Kidney tubule cell (primary cell): Measurements from ENCODE around the gene KRT80.

Experiments
- DNase-seq: peaks from one replicate; pipeline ENCODE4 v3.0.0-alpha.2; 2018; ENCODE audit warnings: low spot score

The KRT80 gene

DNA sequence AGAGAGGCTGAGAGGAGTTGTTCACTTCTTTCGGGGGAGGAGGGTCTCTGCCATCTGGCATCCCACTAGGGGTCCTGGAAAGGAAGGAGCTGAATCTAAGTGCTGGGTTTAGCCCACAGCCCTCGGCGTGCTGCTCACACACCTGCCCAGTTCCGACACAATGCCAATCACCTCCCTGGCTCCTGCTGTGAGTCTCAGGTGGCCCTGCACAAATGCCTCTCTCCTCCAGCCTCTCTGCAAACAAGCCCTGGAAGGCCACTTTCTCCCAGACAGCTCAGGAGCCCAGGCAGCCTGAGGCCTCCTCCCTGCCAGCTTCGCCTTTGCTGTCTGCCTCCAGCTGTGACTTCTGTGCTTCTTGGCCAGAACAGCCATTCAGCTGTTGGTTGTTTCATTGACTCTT lies 61.1 kb downstream of the KRT80 start:
- DNase-seq = no peak

DNA sequence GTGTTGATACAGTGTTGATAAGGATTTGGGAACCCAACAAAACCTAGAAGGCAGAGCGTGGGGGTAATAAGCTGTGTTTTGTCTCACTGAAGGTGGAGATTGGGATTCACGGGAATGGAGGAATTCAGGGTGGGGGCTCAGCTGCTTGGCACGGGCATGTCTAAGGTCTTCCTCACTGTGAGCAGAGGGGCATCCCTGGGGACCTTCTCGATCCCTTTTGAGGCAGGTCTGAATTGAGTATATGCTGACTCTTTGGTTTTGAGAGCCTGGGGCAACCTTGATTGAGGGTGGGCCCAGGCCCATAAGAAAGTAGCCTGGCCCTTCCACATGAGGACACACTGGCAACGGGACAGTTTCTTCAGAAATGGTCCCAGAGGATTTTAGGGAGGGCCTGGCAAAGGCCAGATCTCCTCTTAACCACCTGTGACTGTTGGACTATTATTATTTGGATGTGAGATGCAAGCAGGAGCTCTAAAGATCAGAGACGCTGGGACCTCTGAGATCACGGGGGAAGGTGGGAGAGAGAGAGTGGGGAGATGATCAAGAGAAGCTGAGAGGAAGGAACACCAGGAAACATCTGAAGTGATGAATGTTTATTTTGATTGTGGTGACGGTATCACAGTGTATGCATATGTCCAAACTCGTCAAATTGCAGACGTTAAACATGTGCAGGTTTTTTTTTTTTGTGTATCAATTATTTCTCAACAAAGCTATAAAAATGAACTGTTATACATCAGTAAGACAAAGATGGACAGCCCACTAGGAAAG lies 63.9 kb downstream of the KRT80 start:
- no peak for DNase-seq

DNA sequence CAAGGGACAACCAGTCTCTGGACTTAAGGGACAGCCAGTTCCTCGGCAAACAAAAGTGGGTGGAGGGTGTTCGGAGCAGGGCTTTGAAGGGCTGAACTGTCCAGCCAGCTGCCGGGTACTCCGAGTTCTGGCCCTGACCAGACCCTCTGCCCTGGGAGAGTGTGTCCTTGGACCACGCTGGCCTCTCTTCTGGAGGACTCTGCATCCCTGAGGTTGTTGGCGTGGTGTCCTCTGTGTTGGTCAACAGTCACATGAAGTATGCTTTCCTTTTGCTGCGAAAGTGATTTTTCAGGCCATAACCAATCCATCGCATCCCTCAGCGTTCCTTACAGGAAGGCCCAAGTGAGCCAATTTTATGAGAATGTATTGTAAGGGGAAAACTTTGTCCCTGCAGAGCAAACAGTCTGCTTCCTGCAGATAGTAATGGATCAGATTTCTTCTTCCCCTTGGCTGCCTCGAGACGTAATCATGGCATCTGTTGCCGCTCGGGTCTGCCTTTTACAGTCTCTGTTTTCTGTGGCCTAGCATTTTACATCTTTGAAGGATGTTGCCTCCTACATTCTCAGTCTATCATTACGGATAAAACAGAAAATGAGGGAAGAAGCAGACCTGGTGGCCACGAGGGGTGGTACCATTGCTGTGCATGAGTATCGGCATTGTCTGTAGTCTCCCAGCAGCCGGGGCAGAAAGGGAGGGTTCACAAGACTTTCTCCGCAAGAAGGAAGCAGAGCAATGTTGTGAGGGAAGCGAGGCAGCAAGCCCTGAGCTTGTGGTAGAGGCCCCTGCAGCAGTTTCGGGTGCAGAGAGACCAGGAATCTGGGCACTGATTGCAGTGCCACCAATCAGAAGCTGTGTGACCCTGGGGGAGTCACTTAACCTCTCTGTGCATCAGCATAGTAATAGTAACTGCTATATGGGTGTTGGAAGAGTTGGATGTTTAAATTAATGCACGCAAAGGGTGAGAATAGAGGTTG lies 64.9 kb downstream of the KRT80 start:
- no peak for DNase-seq

DNA sequence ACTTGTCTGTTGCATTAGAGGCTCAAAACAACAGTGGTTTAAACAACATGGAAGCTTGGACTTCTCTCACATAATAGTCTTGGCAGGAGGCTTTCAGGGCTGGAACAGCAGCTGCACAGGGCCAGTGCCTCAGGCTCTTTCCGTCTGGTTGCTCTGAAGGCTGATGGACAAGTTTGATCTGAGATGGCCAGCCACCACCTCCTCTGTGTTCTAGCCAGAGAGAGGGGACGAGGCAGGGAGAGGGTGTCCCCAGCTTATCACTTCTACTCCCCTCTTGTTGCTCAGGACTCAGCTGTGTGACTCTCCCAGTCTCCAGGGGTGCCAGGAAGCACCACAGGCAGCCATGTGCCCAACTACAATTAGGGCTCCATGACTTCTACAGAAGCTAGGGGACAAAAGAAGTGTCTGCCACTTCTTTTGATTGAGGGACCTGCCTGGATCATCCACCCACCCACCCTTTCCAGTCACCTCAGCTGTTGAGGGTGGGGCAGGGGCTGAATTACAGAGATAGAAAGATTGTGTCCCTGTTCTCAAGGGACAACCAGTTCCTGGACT lies 65.7 kb downstream of the KRT80 start:
- no peak for DNase-seq

- DNase-seq = no peak
These were observed 66.3 kb downstream of the KRT80 start for GRCh38 chr12:52125476-52125900.

- no peak for DNase-seq
These were observed 68.2 kb downstream of the KRT80 start for GRCh38 chr12:52123487-52124186.

DNA sequence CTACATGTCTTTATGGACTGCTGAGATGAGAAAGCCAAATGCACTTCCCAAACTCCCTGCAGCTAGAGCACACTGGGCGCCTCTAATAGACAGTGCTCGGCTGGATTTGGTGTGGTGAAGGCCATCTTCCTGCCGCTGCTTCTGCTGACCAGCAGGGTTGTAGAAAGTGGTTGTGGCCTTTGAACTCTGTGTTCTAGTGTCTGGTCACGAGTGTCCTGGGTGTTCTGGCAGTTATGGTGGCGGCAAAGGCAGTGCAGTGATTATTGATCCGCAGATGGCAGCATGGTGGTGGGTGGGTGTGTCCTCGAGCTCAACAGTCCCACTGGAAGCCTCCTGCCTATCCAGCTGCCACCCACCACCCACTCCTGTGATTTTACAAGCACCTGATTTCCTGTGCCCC lies 68.9 kb downstream of the KRT80 start:
- no peak for DNase-seq

DNA sequence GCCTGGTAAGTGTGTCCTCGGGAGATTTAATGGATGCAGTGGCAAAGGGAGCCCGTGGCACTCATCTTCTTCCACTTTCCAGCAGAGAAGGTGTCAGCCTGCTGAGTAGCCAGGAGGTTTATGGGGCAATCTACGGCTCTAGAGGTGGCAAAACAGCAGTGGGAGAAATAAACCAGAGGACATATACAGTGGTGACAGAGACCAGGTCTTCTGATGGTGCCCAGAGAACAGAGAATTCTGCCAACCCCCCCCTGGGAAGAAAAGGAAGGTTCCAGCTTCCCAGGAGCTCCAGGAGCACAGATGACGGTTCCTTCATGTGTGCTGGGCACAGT lies 69.3 kb downstream of the KRT80 start:
- DNase-seq = no peak

GRCh38 chr12:52121824-52122539 lies 69.8 kb downstream of the KRT80 start:
- DNase-seq = peak; percentile 61

DNA sequence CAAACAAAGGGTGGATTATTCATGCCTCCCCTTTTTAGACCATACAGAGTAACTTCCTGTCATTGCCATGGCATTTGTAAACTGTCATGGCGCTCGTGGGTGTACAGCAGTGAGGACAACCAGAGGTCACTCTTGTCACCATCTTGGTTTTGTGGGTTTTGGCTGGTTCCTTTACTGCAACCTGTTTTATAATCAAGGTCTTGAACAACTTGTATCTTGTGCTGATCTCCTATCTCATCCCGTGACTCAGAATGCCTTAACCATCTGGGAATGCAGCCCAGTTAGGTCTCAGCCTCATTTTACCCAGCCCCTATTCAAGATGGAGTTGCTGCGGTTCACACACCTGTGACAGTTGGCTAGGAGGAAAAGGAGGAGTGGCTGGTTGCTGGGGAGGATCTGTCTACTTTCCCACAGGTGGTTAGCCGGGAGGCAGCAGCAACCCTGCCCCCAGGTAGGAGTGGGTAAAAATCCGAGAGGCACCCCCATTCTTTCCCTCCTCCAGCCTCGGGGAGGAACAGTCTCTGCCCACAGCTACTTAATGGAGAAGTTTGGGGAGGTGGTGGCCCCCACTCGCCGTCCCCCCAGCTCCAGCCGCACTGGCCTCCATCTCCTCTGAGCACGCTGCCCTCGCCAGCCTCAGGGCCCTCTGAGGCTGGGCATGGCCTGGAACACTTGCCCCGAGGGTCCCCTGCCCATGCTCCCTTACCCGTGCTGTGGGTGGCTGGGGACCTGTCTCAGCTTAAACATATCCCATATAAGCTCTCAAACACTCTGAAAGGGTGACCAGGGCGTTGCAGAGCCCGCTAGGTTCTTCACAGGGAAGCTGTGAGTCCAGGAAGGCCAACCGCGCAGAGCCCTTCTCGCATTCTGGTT lies 70.6 kb downstream of the KRT80 start:
- peak; percentile 21 for DNase-seq

- DNase-seq = peak; percentile 81
These were observed 72.2 kb downstream of the KRT80 start for GRCh38 chr12:52119398-52120254.
